Prostate gland (tissue), 2 donors: ENCODE measurements around the gene ATG16L2. TPM values are rescaled to one million over a fixed set of nuclear protein-coding genes. Genes with fewer than 3 reads are reported as not detected.

Source experiments
- DNase-seq: peaks from one replicate; pipeline ENCODE4 v3.0.0-alpha.2; 2019; ENCODE audit warnings: low spot score
- H3K27ac ChIP-seq, 2 donors: fragments of 200-600 bp; sonication (generic); 2 replicates each; pipeline ENCODE4 v1.5.1; 2017 to 2019
- H3K27me3 ChIP-seq: fragments of 200-600 bp; sonication (generic); replicated peaks from 2 replicates; pipeline ENCODE4 v1.5.1; 2019; ENCODE audit not compliant: insufficient read depth
- H3K36me3 ChIP-seq, 2 donors: fragments of 200-600 bp; sonication (generic); 1 replicate in 1 of 2; 2 replicates in 1 of 2; pipeline versions ENCODE4 v1.5.1 to v1.8.1; 2017 to 2019
- H3K4me1 ChIP-seq: fragments of 200-600 bp; sonication (generic); replicated peaks from 2 replicates; pipeline ENCODE4 v1.5.1; 2019
- H3K4me3 ChIP-seq, 2 donors: fragments of 200-600 bp; sonication (generic); 2 replicates each; pipeline ENCODE4 v1.5.1; 2017 to 2019
- H3K9me3 ChIP-seq: fragments of 200-600 bp; sonication (generic); 2 replicates; pipeline ENCODE4 v1.5.1; 2017
- CTCF ChIP-seq, 4 experiments: fragments of 200-600 bp in 2 of 4; fragments of 450-650 bp in 2 of 4; sonication (generic) in 2 of 4; IDR thresholded peaks; 1 replicate in 3 of 4; 2 replicates in 1 of 4; pipeline ENCODE4 v1.5.1; 2016 to 2019; ENCODE audit warnings: antibody characterized with exemption in 4 of 4, mild to moderate bottlenecking in 2 of 4, moderate library complexity in 2 of 4
- POLR2A ChIP-seq: fragments of 450-650 bp; IDR thresholded peaks from one replicate; pipeline ENCODE4 v1.6.1; 2016; ENCODE audit warnings: antibody characterized with exemption, mild to moderate bottlenecking
- POLR2AphosphoS5 ChIP-seq: sonication (generic); formaldehyde crosslinking; IDR thresholded peaks from one replicate; pipeline ENCODE4 v1.6.1; 2017; ENCODE audit warnings: antibody characterized with exemption
- WGBS: methylation state at CpG from one replicate; pipeline ENCODE4 v1.1.5; 2018; 5-methylcytosine and 5-hydroxymethylcytosine counted together
- intact Hi-C: fragments of 100-400 bp; cut with DNase I; formaldehyde crosslinking; loops from one replicate; pipeline ENCODE4 v1.14.2; 2022
- total RNA-seq, 2 donors: library from RNA; depleted of rRNA; stranded (reverse); fragments of >200 nt; gene quantifications; one replicate each; pipeline ENCODE4 v1.1.0, GENCODE V29; 2016

Gene ATG16L2
- total RNA-seq, 2 donors from 2014 or later: 27.5 to 29.7 TPM

GRCh38 chr11:72842653-72843330 is 28.6 kb downstream of the ATG16L2 start:
- Histone ChIP-seq H3K27ac (no peak overlapping the region), H3K36me3 (no peaks in the 10 kb centered on the region), H3K4me3 (no peak overlapping the region), H3K4me1 (no peaks in the 10 kb centered on the region), H3K27me3 (no peaks in the 10 kb centered on the region), H3K9me3 (no peaks in the 10 kb centered on the region)
- TF ChIP-seq POLR2A (no peak), POLR2AphosphoS5 (no peak), CTCF (IDR thresholded peaks at IDR 0.05) (no peak)
- intact Hi-C loops: no loop called here
- WGBS: 78% methylated on average over 14 of the region's 14 CpGs
- DNase-seq: no peak

GRCh38 chr11:72844356-72844755 is 30.1 kb downstream of the ATG16L2 start:
- no peaks in the 10 kb centered on the region for H3K27me3 ChIP-seq
- H3K4me1 ChIP-seq: no peaks in the 10 kb centered on the region
- H3K27ac ChIP-seq: no peak overlapping the region
- no peak for TF ChIP-seq CTCF (IDR thresholded peaks at IDR 0.05)
- TF ChIP-seq POLR2A: no peak
- TF ChIP-seq POLR2AphosphoS5: no peak
- H3K4me3 ChIP-seq: no peak overlapping the region
- H3K36me3 ChIP-seq: no peaks in the 10 kb centered on the region
- DNase-seq: no peak
- H3K9me3 ChIP-seq: no peaks in the 10 kb centered on the region
- 62% methylated on average over 4 of the region's 4 CpGs for WGBS
- intact Hi-C loops: no loop called here

GRCh38 chr11:72848846-72849466 is 34.7 kb downstream of the ATG16L2 start:
- no peak overlapping the region for H3K27ac ChIP-seq
- no peak for DNase-seq
- no peaks in the 10 kb centered on the region for H3K27me3 ChIP-seq
- H3K36me3 ChIP-seq: no peaks in the 10 kb centered on the region
- 67% methylated on average over 6 of the region's 6 CpGs for WGBS
- H3K4me3 ChIP-seq: no peak overlapping the region
- intact Hi-C loops: no loop called here
- H3K9me3 ChIP-seq: no peaks in the 10 kb centered on the region
- TF ChIP-seq POLR2A: no peak
- TF ChIP-seq CTCF (IDR thresholded peaks at IDR 0.05): peak in 3 of 4 experiments; percentile 47 to 51 (median 47)
- H3K4me1 ChIP-seq: no peaks in the 10 kb centered on the region

- no peaks in the 10 kb centered on the region for H3K9me3 ChIP-seq
- 90% methylated on average over 3 of the region's 3 CpGs for WGBS
- H3K4me1 ChIP-seq: no peaks in the 10 kb centered on the region
- H3K27ac ChIP-seq: no peak overlapping the region
- no peak for DNase-seq
- intact Hi-C loops: no loop called here
- H3K36me3 ChIP-seq: no peaks in the 10 kb centered on the region
- no peak overlapping the region for H3K4me3 ChIP-seq
- no peak for TF ChIP-seq POLR2A
- no peak for TF ChIP-seq CTCF (IDR thresholded peaks at IDR 0.05)
- no peak for TF ChIP-seq POLR2AphosphoS5
- H3K27me3 ChIP-seq: no peaks in the 10 kb centered on the region
These were observed 36.6 kb downstream of the ATG16L2 start for GRCh38 chr11:72850832-72851231.

GRCh38 chr11:72851726-72852125 is 37.5 kb downstream of the ATG16L2 start:
- DNase-seq: no peak
- H3K9me3 ChIP-seq: no peaks in the 10 kb centered on the region
- no peak for TF ChIP-seq CTCF (IDR thresholded peaks at IDR 0.05)
- TF ChIP-seq POLR2A: no peak
- no peak for TF ChIP-seq POLR2AphosphoS5
- H3K4me3 ChIP-seq: no peak overlapping the region
- WGBS: 88% methylated on average over 4 of the region's 4 CpGs
- H3K36me3 ChIP-seq: no peaks in the 10 kb centered on the region
- no peaks in the 10 kb centered on the region for H3K4me1 ChIP-seq
- no peak overlapping the region for H3K27ac ChIP-seq
- intact Hi-C loops: no loop called here
- H3K27me3 ChIP-seq: no peaks in the 10 kb centered on the region
